Measurements from ENCODE around the gene IRF1. TPM values are rescaled to one million over a fixed set of nuclear protein-coding genes. Genes with fewer than 3 reads are reported as not detected.

Gene IRF1
- total RNA-seq, 1 donor from 2014 or later: 10.9 TPM

DNA sequence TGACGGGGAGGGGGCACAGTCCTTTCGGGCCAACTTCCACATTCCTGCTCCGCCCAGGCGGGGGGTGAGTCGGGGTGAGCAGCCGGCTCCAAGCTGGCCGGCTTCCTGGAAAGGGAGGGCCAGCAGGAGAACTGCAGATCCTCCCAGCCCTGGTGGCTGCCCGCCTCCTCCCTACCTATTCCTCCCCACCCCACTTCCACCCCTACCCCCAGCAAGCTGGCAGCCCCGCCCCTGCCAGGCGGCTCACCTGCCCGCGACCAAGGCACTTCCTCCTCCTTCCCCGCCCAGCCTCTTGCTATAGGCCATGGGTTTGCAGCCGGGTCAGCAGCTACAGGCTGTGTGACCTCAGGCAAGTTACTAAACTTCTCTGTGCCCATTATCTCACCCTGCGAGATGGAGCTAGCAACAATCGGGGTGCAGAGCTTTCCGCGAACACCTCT lies 5.6 kb upstream of the IRF1 start:
- Histone ChIP-seq H3K36me3 (no peaks in the 10 kb centered on the region), H3K27ac (replicated peaks) (peak overlapping the region; percentile 99), H3K27me3 (ENCODE audit: low read depth) (no peaks in the 10 kb centered on the region), H3K4me1 (peaks cover 67% of the 10 kb centered on the region), H3K9me3 (replicated peaks) (no peaks in the 10 kb centered on the region), H3K4me3 (peak overlapping the region; percentile 77)
- intact Hi-C loops (cut with micrococcal nuclease): no loop called here
- peak; percentile 89 for DNase-seq
- TF ChIP-seq, protein P1, sequence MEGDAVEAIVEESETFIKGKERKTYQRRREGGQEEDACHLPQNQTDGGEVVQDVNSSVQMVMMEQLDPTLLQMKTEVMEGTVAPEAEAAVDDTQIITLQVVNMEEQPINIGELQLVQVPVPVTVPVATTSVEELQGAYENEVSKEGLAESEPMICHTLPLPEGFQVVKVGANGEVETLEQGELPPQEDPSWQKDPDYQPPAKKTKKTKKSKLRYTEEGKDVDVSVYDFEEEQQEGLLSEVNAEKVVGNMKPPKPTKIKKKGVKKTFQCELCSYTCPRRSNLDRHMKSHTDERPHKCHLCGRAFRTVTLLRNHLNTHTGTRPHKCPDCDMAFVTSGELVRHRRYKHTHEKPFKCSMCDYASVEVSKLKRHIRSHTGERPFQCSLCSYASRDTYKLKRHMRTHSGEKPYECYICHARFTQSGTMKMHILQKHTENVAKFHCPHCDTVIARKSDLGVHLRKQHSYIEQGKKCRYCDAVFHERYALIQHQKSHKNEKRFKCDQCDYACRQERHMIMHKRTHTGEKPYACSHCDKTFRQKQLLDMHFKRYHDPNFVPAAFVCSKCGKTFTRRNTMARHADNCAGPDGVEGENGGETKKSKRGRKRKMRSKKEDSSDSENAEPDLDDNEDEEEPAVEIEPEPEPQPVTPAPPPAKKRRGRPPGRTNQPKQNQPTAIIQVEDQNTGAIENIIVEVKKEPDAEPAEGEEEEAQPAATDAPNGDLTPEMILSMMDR (IDR thresholded peaks at IDR 0.05; ENCODE audit: borderline replicate concordance): no peak

DNA sequence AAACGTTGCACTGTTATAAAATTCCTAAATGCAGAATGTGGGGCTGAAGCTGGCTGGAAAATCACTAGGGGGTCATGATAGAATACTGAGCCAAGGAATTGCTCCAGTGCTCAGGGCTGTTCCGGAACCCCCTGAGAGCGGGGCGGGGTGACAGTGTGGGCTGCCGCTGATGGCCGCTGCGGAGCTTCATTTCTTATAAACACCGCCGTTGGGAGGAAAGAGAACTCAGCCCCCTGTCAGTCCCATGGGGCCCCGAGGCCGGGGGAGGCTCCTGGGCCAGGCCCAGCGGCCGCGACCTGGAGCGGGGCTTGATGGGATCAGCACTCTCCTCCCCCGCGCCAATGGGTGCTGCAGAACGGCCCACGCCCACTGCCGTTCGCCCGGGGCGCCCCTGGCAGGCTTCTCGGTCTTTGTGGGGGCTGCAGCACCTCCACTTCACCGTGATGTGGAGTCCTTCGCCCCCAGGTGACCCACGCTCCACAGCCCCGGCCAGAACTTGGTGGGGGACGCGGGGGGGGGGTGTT lies 5.2 kb upstream of the IRF1 start:
- H3K4me3 ChIP-seq: peak overlapping the region; percentile 77
- no peaks in the 10 kb centered on the region for H3K9me3 ChIP-seq (replicated peaks)
- peak overlapping the region; percentile 99 for H3K27ac ChIP-seq (replicated peaks)
- intact Hi-C loops (cut with micrococcal nuclease): no loop called here
- peaks cover 66% of the 10 kb centered on the region for H3K4me1 ChIP-seq
- H3K36me3 ChIP-seq: no peaks in the 10 kb centered on the region
- peak; percentile 91 for DNase-seq
- TF ChIP-seq, protein P1 (IDR thresholded peaks at IDR 0.05; ENCODE audit: borderline replicate concordance): no peak
- no peaks in the 10 kb centered on the region for H3K27me3 ChIP-seq (ENCODE audit: low read depth)

DNA sequence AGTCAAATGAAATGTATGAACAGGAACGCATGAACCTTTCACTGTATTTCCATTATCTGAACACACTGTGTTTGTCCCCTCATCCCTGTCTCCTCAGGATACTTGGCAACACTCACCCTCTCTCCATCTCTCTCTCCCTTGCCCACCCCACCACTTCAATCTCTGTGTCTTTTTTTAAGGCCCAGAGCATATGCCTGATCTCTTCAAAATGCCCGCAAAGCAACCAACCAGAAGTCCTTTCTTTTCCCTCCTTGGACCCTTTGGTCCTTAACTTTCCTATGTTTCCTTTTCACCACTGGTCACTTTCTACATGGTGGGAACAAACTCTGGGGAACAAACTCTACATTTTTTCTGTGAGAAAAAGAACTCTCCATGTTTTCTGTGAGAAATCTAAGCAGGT lies 3.2 kb upstream of the IRF1 start:
- H3K4me3 ChIP-seq: no peak overlapping the region
- H3K27me3 ChIP-seq (ENCODE audit: low read depth): no peaks in the 10 kb centered on the region
- H3K4me1 ChIP-seq: peaks cover 76% of the 10 kb centered on the region
- H3K9me3 ChIP-seq (replicated peaks): no peaks in the 10 kb centered on the region
- intact Hi-C loops (cut with micrococcal nuclease): loop anchor here (5.0 kb wide), 1 partner anchor 77 kb away; no protein-coding TSS in a partner anchor
- no peak for DNase-seq
- TF ChIP-seq, protein P1 (IDR thresholded peaks at IDR 0.05; ENCODE audit: borderline replicate concordance): no peak
- peak overlapping the region; percentile 99 for H3K27ac ChIP-seq (replicated peaks)
- H3K36me3 ChIP-seq: peaks cover 3% of the 10 kb centered on the region

DNA sequence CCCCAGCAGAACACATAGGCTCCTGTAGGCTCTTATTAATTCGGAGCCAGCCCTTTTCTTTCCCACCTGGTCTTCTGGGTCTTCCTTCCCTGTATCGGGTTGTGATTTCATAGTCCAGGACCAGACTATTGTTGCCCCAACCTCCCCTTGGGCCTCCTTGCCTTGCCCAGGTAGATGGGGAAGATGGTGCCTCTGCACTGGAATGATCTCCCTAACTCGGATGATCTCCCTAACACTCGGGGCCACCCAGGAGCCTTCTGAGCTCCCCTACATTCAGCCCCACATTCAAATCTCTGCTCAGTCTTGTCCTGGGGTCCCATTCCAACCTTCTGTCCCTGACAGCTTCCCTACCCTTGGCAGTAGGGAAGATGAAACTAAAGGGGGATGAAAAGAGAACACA lies 2.7 kb upstream of the IRF1 start:
- H3K27ac ChIP-seq (replicated peaks): peak overlapping the region; percentile 99
- intact Hi-C loops (cut with micrococcal nuclease): loop anchor here (5.0 kb wide), 1 partner anchor 76 kb away; no protein-coding TSS in a partner anchor
- no peak for DNase-seq

DNA sequence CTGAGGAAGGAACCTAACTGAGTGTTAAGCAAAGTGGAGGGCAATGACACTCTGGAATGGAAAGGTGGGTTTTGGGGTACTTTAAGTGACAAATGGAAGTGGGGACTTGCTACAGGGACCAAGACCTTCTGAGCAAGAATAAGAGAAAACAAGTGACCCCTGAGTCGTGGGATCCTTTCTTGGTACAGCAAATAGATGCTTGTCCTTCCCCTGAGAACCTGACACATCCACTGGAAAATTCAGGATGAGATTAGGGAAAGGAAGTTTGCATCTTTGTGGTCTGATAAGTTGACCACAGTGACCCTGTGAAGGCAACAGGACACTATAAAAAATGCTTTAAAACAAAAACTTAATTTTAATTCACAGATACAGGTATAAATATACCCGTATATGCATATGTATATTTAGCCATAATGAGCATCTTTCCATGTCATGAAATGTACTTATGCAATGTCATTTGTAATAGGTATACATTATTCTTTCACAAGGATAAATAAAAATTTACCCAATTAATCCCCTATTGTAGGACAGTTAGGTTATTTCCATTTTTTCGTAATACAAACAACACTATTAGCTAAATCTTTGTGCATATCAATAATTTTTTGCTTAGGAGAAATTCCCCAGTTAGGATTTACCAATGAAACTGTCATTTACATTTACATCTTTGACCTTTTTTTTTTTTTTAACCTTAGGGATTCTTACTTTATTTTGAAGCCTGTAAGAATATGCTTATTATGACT lies 2.0 kb upstream of the IRF1 start:
- intact Hi-C loops (cut with micrococcal nuclease): loop anchor here (5.0 kb wide), 1 partner anchor 75 kb away; no protein-coding TSS in a partner anchor
- H3K4me1 ChIP-seq: peaks cover 80% of the 10 kb centered on the region
- H3K27ac ChIP-seq (replicated peaks): peak overlapping the region; percentile 99

More for the DNA sequence above, 2.7 kb upstream of the IRF1 start:
- H3K9me3 ChIP-seq (replicated peaks): no peaks in the 10 kb centered on the region
- H3K4me1 ChIP-seq: peaks cover 80% of the 10 kb centered on the region
- H3K27me3 ChIP-seq (ENCODE audit: low read depth): no peaks in the 10 kb centered on the region
- TF ChIP-seq, protein P1 (IDR thresholded peaks at IDR 0.05; ENCODE audit: borderline replicate concordance): no peak
- peaks cover 7% of the 10 kb centered on the region for H3K36me3 ChIP-seq
- no peak overlapping the region for H3K4me3 ChIP-seq

More for the DNA sequence above, 2.0 kb upstream of the IRF1 start:
- TF ChIP-seq, protein P1 (IDR thresholded peaks at IDR 0.05; ENCODE audit: borderline replicate concordance): no peak
- peaks cover 14% of the 10 kb centered on the region for H3K36me3 ChIP-seq
- no peak for DNase-seq
- no peaks in the 10 kb centered on the region for H3K27me3 ChIP-seq (ENCODE audit: low read depth)
- H3K4me3 ChIP-seq: no peak overlapping the region
- no peaks in the 10 kb centered on the region for H3K9me3 ChIP-seq (replicated peaks)
